ENCODE measurements around the gene LBX1. TPM values are rescaled to one million over a fixed set of nuclear protein-coding genes. Genes with fewer than 3 reads are reported as not detected.

Gene LBX1
- total and polyA plus RNA-seq, 2 donors (not counting 1 experiment from before 2014, with no cell fraction given) = not detected

GRCh38 chr10:101228966-101229265 is 347 bp downstream of the LBX1 start:
- no peak overlapping the region for H3K27ac ChIP-seq (ENCODE audit: low read length in 2 of 2)
- 3% methylated on average over 34 of the region's 34 CpGs for WGBS (ENCODE audit: insufficient coverage)
- peak overlapping the region; percentile 75 for H3K4me2 ChIP-seq (replicated peaks; ENCODE audit: low read depth, low read length, poor library complexity, severe bottlenecking)
- H3K4me1 ChIP-seq (ENCODE audit: control insufficient read depth in 2 of 2, insufficient read depth in 2 of 2, low read length in 2 of 2) = peaks cover 47 to 73% of the 10 kb centered on the region in 2 donors
- TF ChIP-seq CTCF (IDR thresholded peaks at IDR 0.05) (no peak), EZH2 (IDR thresholded peaks at IDR 0.05; ENCODE audit: borderline replicate concordance, insufficient read depth, low read depth, low read length, poor library complexity, severe bottlenecking) (no peak)
- H3K27me3 ChIP-seq (replicated peaks in 1 of 4; ENCODE audit: control extremely low read depth in 1 of 4, control insufficient read depth in 3 of 4, insufficient read depth in 4 of 4, low read length in 3 of 4) = peaks cover 0 to 90% (median 77%) of the 10 kb centered on the region in 4 experiments
- H3K4me1 Mint-ChIP-seq = peaks cover 37% of the 10 kb centered on the region
- POLR2A ChIA-PET = interaction anchor here (0.6 kb wide), 1 partner anchor 102 kb away, joined by 6 read pairs; no protein-coding TSS in a partner anchor
- peak overlapping the region in 2 of 5 experiments; percentile 26 to 41 for H3K4me3 ChIP-seq (ENCODE audit: control extremely low read depth in 1 of 5, extremely low read depth in 1 of 5, insufficient read depth in 1 of 5, low read depth in 2 of 5, low read length in 4 of 5)
- no peak overlapping the region for H3K27ac Mint-ChIP-seq
- intact Hi-C loops (cut with micrococcal nuclease) = loop anchor here (5.0 to 10.0 kb wide), 2 partner anchors 123 to 484 kb away; partner anchors contain the start of genes BTRC and PAX2
- H2AFZ ChIP-seq (ENCODE audit: insufficient read depth, low read depth, low read length, poor library complexity, severe bottlenecking) = peak overlapping the region; percentile 42
- peaks cover 0 to 52% (median 5%) of the 10 kb centered on the region in 3 donors for H3K9me3 ChIP-seq (ENCODE audit: control extremely low read depth in 1 of 3, control insufficient read depth in 2 of 3, insufficient read depth in 1 of 3, low read length in 2 of 3)
- H3K36me3 ChIP-seq (replicated peaks in 1 of 2; ENCODE audit: control extremely low read depth in 1 of 2, control insufficient read depth in 1 of 2, extremely low read depth in 1 of 2, insufficient read depth in 2 of 2, low read length in 1 of 2) = no peaks in the 10 kb centered on the region
- ATAC-seq (ENCODE audit: low read depth) = no peak
- H4K20me1 ChIP-seq (ENCODE audit: control insufficient read depth, insufficient read depth, low read length, poor library complexity, severe bottlenecking) = no peaks in the 10 kb centered on the region
- peaks cover 66% of the 10 kb centered on the region for H3K27me3 Mint-ChIP-seq
- peak overlapping the region; percentile 37 for H3K9ac ChIP-seq (ENCODE audit: low read length)
- H3K4me3 Mint-ChIP-seq = peak overlapping the region; percentile 73
- DNase-seq = peak; percentile 58
- CTCF ChIA-PET = interaction anchor here (1.0 to 5.4 kb wide), 2 partner anchors 15 to 19 kb away, joined by 4 to 19 read pairs; no protein-coding TSS in a partner anchor
- no peaks in the 10 kb centered on the region for H3K79me2 ChIP-seq (ENCODE audit: control insufficient read depth, insufficient read depth, low read length)
- H3K9me3 Mint-ChIP-seq (ENCODE audit: insufficient read depth) = no peaks in the 10 kb centered on the region

DNA sequence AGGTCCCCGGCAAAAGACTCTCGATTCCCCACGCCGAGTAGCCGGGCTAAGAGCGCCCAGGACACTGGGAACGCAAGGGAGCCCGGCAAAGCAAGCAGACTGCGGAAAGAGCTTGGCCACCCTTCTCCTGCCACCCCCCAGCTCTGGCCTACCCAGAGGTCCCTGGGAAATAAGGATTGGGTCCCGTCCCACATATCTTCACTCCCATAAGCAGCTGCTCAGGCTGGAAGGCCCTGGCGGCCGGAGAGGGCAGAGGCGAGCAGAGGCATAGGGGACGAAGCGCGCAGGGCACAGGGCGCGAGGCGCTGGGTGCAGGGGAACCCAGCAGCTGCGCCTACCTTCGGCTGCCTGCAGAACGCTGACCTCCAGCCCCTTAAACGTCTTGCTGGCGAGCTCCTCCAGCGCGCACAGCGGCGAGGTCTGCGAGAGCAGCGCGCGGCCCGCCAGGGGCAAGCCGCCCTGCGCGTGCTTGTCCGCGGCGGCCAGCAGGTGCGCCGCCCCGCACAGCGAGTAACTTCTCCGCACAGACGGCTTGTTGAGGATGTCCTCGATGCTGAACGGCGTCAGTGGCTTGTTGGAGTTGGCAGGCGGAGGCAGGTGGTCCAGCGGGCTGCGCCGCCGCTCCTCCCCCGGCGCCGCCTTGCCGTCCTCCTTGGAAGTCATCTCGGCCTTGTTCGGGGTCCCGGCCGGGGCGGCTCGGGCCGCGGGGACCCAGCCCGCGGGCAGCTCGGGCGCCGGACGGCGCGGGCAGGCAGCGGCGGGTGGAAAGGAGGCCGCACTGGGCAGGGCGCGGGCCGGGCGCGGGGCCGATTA is 904 bp downstream of the LBX1 start:
- ChIA-PET POLR2A (no interaction called here), CTCF (interaction anchor here (0.9 to 5.4 kb wide), 3 partner anchors 13 to 342 kb away, joined by 3 to 19 read pairs (median 3); no protein-coding TSS in a partner anchor)
- Histone ChIP-seq H3K4me2 (replicated peaks; ENCODE audit: low read depth, low read length, poor library complexity, severe bottlenecking) (peak overlapping the region; percentile 75), H3K9me3 (ENCODE audit: control extremely low read depth in 1 of 3, control insufficient read depth in 2 of 3, insufficient read depth in 1 of 3, low read length in 2 of 3) (peaks cover 0 to 57% (median 8%) of the 10 kb centered on the region in 3 donors), H2AFZ (ENCODE audit: insufficient read depth, low read depth, low read length, poor library complexity, severe bottlenecking) (peak overlapping the region; percentile 42), H3K27ac (ENCODE audit: low read length in 2 of 2) (no peak overlapping the region), H3K36me3 (replicated peaks in 1 of 2; ENCODE audit: control extremely low read depth in 1 of 2, control insufficient read depth in 1 of 2, extremely low read depth in 1 of 2, insufficient read depth in 2 of 2, low read length in 1 of 2) (no peaks in the 10 kb centered on the region), H4K20me1 (ENCODE audit: control insufficient read depth, insufficient read depth, low read length, poor library complexity, severe bottlenecking) (peaks cover 4% of the 10 kb centered on the region), H3K4me1 (ENCODE audit: control insufficient read depth in 2 of 2, insufficient read depth in 2 of 2, low read length in 2 of 2) (peaks cover 53 to 79% of the 10 kb centered on the region in 2 donors), H3K79me2 (ENCODE audit: control insufficient read depth, insufficient read depth, low read length) (no peaks in the 10 kb centered on the region), H3K4me3 (ENCODE audit: control extremely low read depth in 1 of 5, extremely low read depth in 1 of 5, insufficient read depth in 1 of 5, low read depth in 2 of 5, low read length in 4 of 5) (no peak overlapping the region), H3K27me3 (replicated peaks in 1 of 4; ENCODE audit: control extremely low read depth in 1 of 4, control insufficient read depth in 3 of 4, insufficient read depth in 4 of 4, low read length in 3 of 4) (peaks cover 0 to 90% (median 77%) of the 10 kb centered on the region in 4 experiments), H3K9ac (ENCODE audit: low read length) (no peak overlapping the region)
- H3K4me3 Mint-ChIP-seq = peak overlapping the region; percentile 73
- TF ChIP-seq CTCF (IDR thresholded peaks at IDR 0.05) = no peak
- peak overlapping the region; percentile 46 for H3K27ac Mint-ChIP-seq
- peaks cover 65% of the 10 kb centered on the region for H3K27me3 Mint-ChIP-seq
- 9% methylated on average over 82 of the region's 82 CpGs for WGBS (ENCODE audit: insufficient coverage)
- no peaks in the 10 kb centered on the region for H3K9me3 Mint-ChIP-seq (ENCODE audit: insufficient read depth)
- ATAC-seq (ENCODE audit: low read depth) (no peak), DNase-seq (no peak)
- intact Hi-C loops (cut with micrococcal nuclease) = loop anchor here (5.0 to 10.0 kb wide), 2 partner anchors 124 to 484 kb away; partner anchors contain the start of genes BTRC and PAX2
- peaks cover 41% of the 10 kb centered on the region for H3K4me1 Mint-ChIP-seq
